Measurements from ENCODE around the gene CTNNA2.

Gene CTNNA2

DNA sequence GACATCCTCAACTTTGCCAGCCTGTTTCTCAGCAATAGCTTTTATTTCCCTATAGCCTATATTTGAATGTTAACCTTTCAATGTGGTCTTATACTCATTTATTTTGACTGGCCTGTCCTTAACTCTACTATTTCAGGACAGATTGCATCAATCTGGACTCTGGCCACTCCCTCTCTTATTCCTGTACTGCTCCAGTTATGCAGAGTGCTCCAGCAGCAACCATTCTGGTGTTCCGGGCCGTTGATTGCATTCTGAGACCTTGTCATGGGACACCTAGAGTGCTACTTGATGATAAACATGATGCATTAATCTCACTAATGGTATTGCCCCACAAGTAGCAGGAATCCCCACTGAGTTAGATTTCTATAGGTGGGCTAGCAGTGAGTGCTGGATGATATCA is 428.3 kb downstream of the CTNNA2 start:
- DNase-seq: no peak

DNA sequence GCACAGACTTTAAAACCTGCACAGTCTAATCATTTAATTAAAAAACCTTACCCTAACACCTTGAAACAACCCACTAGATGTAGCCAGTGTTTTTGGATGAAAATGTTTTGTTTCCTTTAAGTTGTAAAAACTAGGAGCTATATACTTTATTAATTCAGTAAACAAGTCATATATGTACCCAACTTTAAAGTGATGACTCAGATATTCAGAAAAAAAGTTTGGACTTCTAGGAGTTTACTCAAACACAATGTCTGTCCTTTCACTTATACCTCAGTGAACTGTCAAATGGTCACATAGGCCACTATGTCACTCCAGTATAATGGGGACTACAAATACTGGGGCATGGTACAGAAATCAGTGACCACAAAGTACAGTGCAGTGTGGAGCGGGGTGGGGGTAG is 431.4 kb downstream of the CTNNA2 start:
- no peak for DNase-seq

DNA sequence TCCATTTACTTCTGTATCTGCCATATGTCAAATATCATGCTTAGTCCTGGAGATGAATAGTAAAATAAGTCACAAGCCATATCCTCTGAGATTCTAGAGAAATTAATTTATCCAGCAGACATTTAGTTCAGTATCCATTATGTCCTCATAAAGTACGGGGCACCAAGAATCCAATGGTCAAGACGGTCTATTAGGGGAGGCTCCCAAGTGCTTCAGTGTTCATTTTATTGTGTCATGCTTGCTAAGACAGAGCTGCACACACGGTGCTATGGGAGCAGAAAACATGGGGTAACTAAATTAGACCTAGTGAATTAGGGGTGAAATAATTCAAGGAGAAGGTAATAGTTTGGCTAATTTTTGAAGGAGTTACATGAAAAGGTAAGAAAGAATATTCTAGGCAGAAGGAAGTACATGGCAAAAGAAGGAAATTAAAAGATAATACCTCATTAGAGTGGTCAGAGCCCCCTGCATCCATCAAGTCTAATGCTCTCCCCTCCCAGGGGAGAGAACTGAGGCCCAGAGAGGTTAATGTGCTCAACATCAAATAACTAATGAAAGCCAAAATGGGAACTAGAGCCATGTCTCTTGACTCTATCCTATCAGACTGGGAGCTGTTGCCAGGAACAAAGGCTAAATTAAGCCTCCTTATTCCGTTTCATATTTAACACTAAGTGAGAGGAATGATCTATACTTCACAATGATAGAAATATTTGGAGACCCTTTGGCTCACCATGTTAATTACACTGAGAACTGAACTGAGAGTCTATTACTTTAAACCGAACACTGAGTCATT is 433.0 kb downstream of the CTNNA2 start:
- DNase-seq: no peak

DNA sequence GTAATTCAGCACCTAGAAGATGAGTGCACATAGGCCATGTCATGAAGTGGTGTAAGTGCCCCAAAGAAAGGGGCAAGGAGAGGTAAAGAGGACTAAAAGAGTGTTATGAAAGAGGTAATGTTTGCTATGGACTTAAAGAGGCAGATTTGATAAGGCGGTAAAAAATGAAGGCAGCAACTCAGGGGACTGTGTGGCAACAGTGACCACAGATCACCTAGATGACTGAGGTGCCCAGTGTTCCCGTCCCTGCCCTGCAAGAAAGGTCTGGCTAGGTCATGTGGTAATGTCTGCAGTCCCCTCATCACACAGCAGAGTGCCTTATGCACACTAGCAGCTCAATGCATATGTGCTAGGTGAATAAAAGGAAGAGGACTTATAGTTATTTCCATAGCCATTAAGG is 434.9 kb downstream of the CTNNA2 start:
- no peak for DNase-seq

DNA sequence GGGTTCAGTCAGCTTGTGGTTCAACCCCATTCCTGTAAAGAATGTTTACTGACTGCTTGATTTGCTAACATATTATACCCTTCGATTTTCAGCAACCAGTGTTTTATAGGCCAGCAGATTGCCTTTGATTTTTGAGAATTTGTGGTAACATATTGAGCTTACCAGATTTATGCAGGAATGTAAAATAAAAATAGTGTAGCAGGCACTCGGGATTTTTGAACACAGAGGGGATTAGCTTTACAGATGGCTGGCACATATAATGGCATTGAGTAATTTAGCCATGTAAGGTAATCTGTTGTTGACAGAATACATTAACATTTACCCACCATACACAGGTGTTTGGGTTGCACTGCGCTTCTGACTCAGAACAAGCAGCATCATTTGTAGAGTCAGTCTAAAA is 437.7 kb downstream of the CTNNA2 start:
- no peak for DNase-seq

DNA sequence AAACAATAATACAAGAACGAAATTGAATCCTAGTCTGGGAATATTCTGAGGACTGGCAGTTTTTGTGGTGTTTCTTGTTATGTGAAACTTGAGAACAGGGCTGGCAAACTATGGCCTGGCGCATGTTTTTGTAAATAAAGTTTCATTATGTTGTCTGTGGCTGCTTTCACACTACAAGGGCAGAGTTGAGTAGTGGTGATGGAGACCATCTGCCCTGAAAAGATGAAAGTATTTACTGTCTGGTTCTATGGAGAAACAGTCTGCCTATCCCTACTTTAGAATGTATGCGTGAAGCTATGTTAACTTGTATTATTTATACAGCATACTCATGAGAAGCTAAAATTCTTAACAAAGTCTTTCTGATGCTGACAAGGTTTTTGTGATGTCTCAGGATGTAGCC is 439.8 kb downstream of the CTNNA2 start:
- DNase-seq: no peak

DNA sequence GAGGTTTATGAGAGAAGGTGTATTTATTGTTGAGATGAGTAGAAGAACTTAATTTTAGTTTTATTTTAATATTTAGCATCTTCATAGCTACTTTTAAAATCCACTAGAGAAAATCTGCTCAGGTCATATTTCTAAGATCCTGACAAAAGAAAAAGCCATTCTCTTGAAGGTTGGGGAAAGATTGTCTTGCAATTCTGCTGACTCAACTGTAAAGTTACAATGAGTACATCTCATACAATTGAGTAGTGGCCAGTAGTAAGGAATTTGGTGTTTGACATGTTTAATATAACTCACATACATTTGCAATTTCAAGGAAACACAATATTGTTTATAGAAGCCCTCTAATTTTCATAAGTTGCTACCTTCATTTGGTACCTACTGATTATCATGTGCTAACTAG is 447.2 kb downstream of the CTNNA2 start:
- DNase-seq: no peak

DNA sequence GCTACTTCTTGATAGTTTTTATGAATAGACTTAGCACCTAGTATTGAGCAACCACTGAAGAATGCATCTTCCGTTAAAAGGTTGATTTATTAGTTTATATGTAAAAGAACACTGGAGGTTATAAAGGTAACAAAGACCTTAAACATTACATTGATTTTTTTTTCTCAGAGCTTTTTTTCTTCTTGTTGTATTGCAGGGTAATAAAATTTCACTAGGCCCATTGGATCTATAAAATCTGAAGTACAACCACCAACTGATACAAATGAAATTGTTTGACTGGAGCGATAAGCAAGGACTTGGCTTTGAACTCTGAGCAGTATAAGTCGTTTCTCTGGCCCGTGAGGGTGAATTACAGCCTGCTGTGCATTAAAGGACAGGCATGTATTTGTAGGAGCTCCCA is 447.7 kb downstream of the CTNNA2 start:
- DNase-seq: no peak

DNA sequence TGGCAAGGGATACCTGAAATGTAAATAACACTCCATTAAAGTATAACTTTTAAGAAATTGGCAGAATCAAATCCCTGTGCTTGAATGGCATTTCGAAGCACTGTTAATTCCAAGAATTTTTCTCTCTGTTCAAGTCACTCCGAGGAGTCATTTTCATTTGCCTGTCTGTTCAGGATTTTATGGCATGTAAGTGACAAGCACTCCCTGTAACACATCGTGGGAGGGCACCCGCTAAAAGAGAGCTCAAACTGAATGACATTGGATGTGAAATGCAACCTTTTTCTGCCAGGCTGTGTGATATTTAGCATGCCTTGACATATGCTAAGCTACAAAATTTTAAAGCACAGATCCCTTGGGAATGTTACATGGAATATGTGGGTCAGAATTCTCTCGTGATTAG is 452.1 kb downstream of the CTNNA2 start:
- DNase-seq: no peak

DNA sequence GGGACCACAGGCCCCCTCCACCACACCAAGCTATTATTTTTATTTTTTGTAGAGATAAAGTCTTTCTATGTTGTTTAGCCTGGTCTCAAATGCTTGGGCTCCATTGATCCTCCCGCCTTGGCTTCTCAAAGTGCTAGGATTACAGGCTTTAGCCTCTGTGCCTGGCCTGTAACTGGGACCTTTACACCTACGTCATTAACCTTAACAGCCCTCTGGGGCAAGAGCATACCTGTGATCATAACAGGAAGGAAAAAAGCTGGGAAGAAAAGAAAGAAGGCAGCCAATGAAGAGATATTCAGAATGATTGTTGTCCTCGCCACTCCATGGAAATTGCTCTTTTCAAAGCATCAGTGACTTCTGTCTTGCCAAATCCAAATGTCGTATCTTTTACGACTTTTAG is 453.5 kb downstream of the CTNNA2 start:
- no peak for DNase-seq

DNA sequence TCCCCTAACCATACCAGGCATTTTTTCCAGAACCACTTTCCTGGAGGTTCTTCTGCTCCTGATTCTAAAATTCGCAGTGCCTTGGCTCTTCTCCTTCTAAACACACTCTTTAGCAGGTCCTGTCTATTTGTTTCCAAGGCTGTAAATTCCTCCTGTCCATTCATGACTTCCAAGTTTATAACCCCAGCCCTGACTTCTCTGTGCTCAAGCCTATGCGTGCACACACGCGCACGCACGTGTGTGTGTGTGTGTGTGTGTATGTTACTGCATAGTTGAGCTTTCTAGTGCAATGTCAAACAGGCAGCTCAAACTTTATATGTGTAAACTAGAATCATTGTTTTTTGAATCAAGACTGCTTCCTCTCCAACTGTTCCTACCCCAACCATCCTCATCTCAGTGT is 454.0 kb downstream of the CTNNA2 start:
- DNase-seq: no peak

DNA sequence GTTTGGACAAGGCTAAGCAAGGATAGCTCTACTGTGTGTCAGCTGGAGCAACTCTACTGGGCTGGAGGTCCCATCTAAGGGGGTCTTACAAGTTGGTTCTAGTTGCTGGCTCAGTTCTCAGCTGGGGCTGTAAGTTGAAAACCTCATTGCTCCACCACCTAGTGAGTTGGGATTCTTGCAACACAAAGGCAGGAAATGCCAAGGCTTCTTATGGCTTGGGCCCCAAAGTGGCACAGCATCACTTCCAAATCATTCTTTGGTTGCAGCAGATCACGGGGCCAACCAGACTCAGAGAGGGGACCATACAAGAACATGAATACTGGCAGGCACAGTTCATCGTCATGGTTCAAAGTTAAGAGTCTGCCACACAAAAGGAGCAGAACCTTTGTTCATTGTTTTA is 459.0 kb downstream of the CTNNA2 start:
- DNase-seq: peak; percentile 33

DNA sequence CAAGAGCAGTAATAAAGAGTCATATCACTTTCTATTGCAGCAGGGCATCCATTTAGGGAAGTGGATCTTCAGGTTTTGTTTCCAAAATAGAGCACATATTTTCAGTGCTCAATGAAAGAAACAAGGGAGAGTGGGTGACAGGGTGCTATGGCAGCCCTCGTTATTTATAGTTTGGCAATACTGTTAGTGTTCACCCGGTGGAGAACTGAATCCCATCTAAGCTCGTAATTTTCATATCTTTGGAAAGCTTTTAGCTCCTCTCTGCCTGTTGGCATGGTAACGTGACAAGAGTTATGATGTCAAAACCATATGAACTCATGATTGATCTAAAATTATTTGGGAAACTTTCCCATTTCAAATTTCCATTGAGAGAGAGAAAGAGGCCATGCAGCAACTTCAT is 459.8 kb downstream of the CTNNA2 start:
- no peak for DNase-seq

DNA sequence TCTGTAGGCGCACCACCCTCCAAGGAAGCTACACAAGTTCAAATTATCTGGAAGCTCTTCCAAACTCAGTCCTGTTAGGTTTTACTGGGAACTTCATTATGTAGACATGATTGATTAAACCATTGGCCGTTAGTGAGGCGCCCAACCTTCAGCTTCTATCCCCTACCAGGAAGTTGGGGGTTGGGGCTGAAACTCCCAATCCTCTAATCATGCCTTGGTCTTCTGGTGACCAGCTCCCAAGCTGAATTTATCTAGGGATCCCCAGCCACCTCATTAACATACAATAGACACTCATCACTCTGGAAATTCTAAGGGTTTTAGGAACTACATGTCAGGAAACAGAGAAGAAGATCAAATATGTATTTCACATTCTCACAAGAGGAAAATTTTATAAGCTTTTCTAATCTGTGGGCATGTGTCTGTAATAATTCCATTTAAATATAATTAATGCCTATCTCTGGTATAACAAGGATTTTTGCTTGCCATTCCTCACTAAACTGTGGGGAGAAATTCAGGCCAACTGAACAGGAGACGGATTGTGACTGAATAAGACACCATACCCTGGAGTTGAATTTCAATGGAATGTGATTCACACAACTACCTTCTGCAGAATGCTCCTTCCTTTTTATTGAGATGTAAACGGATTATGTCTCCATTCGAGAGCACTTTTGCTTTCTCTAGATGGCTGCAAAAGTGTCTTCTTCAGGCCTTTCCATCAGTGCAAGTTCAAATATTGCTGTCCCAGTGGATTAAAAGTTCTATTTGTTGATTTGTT is 463.1 kb downstream of the CTNNA2 start:
- DNase-seq: no peak

DNA sequence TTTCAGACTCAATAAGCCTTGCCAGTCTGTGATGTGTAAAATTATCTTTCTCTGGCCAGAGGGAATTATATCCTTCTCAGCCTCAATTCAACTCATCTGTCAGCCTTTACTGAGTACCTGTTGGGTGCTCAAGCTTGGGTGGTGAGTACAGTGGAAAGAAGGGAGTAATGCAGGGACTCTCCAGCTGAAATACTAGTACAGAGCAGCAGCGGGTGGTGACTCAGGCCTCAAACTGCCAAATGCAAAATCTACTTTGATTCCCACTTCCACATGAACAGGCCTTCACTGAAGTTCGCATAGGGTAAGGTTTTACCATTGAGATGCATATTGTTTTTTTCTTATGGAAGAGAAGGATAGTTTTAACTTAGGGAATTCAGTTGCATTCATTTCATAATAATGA is 464.9 kb downstream of the CTNNA2 start:
- no peak for DNase-seq

DNA sequence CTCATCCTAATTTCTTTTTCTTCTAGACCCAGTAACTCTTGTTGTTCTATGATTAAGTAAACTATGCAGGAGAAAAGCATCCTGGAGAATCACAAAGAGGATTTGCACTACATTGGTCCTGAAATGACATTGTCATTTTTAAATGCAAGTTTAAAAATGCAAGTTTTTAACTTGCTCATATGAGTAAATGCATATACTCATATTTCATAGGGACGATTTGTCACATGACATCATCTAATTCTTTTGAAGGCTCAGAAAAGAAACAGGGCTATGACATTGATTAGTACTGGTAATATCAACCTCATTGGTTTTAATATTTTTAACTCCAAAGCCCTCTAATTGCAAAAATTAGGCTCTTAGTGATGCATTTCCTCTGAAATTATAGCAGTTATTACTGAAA is 467.3 kb downstream of the CTNNA2 start:
- DNase-seq: no peak

DNA sequence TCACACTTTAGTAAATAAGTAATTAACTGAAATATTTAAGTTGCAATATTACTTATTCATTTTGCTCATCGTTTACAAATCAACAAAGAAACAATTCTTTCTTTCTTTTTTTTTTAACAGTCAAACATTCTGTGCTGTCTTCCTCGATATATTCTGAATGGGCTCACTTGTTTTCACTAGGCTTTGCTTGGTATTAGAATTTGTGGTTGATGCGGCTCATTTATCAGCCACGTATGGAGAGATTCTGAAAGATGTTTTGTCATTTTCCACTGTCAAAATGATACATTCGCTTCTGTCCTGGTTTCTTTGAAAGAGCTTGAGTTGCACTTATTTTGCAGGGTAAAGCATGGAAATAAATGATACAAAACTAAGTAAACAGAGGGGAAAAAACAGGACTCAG is 468.0 kb downstream of the CTNNA2 start:
- DNase-seq: no peak

DNA sequence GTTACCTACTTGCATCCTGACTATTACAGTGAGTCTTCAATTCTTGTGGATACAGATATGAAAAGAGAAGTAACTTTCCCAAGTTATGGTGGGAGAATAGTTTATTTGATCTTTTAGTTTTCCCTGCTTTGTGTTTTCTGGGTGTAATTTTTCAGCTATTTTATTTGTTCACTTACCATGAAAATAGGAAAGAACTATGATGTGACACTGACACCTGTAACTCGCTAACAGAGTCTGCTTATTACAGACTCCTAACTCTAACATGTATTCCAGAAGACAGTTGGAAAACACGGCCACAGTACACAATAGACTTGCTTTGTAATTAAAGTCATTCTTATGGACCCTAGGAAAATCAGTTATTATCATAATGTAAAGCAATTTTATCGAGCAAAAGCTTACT is 468.5 kb downstream of the CTNNA2 start:
- DNase-seq: no peak

DNA sequence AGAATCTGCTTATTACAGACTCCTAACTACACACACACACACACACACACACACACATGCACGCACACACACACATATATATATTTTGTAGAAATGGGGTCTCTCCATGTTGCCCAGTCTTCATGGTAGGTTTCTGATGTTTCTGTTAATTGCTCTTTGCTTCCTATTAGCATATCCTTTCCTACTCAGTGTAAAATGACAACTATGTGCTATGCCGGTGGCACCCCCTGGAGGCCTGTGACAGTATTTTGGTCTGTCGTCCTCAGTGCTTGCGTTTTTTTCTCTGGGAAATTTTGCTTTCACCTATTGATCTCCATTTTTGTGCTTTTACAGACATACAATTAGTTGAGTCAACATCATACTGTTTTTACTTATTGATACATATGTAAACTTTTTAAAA is 469.6 kb downstream of the CTNNA2 start:
- DNase-seq: no peak

DNA sequence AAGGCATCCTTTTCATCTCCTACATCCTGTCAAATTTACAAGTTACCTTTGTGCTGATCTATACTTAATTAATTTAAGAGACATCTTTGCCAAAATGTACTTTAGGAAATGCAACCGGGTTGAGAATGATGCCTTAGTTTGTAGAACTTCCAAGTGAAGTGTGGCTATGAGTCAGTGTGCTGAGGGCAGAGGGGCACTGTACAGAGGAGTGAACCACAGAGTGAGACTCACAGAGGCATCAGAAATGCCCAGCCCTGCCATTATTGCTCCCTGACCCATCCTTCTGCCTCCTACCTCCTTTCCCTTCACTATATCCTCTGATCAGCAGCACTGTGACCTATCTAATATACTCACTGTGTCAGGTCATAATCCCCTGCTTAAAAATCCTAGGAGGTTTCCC is 471.6 kb downstream of the CTNNA2 start:
- no peak for DNase-seq

DNA sequence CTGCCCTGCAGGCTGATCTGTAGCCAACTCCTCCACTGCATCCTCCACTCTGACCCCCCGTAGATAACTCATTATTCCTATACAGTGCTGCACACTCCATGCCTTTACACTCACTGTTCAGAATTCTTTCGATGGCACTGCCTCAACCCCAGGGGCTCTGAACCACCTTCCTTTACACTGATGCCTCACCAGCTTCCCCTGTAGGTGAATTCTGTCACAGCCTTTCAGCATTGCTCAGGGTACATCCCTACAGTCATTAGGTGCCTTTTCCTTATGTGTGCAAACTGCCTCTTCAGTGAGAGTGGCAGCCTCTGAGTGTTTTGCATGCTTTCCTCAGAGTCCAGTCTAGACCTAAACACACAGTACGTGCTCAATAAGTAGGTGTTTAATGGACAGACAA is 472.3 kb downstream of the CTNNA2 start:
- no peak for DNase-seq

DNA sequence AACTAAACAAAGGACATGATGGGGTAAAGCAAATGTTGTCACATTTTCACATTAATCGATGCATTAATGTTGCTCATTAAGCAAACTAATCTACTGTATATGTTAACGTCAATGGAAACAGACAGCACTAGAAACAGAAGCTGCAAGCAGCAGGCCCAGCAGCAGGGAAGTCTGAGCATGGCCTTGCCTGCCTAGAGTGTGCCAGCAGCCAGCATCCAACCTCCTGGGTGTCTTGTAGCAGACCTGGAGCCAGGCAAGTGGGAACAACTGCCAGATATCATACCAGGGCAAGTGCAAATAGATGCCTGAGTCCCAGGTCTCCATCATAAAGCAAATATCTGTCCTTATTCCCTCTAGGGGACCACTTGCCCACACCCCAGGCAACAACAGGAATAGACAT is 472.7 kb downstream of the CTNNA2 start:
- no peak for DNase-seq

DNA sequence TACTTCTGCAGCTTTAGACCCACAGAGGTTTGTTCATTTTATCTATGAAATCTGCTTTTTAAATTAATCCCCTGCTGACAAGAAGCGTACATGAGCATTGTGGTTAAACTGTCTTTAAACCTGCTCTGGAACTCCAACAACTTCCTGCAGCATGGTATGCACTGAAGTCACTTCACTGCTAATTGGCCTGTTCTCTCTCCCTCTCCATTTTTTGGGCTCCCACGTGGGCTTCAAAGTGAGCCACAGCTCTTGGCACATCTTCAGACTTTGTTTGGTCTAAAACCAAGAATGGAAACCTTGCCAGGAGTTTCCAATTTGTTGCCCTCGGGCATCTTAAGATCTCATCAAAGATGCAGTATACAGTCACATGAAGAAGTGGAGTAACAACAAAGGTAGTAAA is 480.3 kb downstream of the CTNNA2 start:
- DNase-seq: peak; percentile 76

DNA sequence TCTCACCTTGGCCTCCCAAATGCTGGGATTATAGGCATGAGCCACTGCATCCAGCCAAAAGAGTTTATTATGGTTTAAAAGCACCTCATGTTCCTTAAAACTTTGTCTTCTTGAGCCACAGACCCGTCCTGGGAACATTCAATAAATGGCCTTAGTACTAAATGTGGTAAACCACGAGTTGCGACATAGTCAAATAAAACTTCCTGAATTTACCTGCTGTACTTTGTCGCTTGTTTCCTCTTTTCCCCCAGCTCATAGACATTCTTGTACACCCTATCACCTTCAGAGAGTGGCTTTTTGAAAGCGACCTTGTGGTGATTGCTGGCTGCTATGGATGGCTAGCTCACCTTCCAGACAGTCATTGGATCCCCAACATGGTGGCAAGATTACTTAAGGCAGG is 481.3 kb downstream of the CTNNA2 start:
- peak; percentile 22 for DNase-seq

DNA sequence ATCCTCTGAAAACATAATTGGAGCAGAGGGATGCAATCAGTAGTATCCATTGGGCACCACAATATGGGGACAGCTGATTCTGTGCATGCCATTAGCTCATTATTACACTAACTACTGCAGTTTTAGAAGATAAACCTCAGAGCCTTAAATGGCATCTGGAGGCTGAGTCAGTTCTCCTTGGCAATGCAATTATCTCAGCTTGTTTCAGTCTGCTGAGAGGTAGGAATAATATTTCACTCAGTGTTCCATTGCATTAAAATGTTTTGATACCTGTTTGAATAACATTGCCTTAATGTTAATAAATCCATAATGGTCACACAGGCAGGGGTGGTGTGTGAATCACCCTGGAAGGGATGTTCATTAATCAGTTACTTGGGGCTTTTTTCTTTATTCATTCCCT is 482.1 kb downstream of the CTNNA2 start:
- DNase-seq: peak; percentile 27

Data from fibroblast of skin of right biceps (primary cell).